GM12878 (cell line): ENCODE data around the gene SIT1. TPM values are rescaled to one million over a fixed set of nuclear protein-coding genes. Genes with fewer than 3 reads are reported as not detected.

Source experiments
- ATAC-seq: fragments of 200-7000 bp; cut with Tn5 transposase; 3 replicates; pipeline ENCODE4 v1.9.1; 2020; ENCODE audit warnings: mild to moderate bottlenecking, moderate library complexity
- BruUV-seq: library from RNA; stranded (reverse); fragments of 400-500 nt; replicated peaks from 2 replicates; lab custom pipeline; 2021; lab: Mats Ljungman, UMichigan
- CTCF ChIA-PET: fragments of 300-600 bp; sonication (Branson Sonifier 250); formaldehyde crosslinking; extraction: SDS; loops from one replicate; lab custom pipeline; 2021; ENCODE audit warnings: inconsistent platforms; lab: Yijun Ruan, JAX
- POLR2A ChIA-PET: fragments of 350-600 bp; formaldehyde crosslinking; extraction: SDS; loops from one replicate; lab custom pipeline; 2021; ENCODE audit warnings: inconsistent platforms; lab: Charles Lee
- RAD21 ChIA-PET: fragments of 300-600 bp; sonication (Branson Sonifier 250); formaldehyde crosslinking; loops from one replicate; lab custom pipeline; 2023; ENCODE audit warnings: antibody characterized with exemption; ENCODE audit not compliant: unreplicated experiment; lab: Charles Lee
- SMC1A ChIA-PET: fragments of 300-600 bp; sonication (Branson Sonifier 250); formaldehyde crosslinking; loops from one replicate; lab custom pipeline; 2023; ENCODE audit not compliant: unreplicated experiment, uncharacterized antibody; lab: Charles Lee
- DNase-seq: peaks from one replicate; pipeline ENCODE4 v3.0.0-alpha.2; 2011; ENCODE audit warnings: low read depth, low spot score
- FAIRE-seq: peaks from 3 replicates; lab custom pipeline; 2011; peaks lifted over from hg19 to GRCh38; lab: Jason Lieb, UNC
- H2AFZ ChIP-seq: 2 replicates; pipeline ENCODE4 v1.6.0; 2011; ENCODE audit warnings: low read depth, low read length, control low read depth; ENCODE audit not compliant: control insufficient read depth
- H3K27ac ChIP-seq: 2 replicates; pipeline ENCODE4 v1.5.1; 2011; ENCODE audit warnings: control low read depth; ENCODE audit not compliant: control insufficient read depth, insufficient read depth
- H3K27me3 ChIP-seq, 2 experiments: replicated peaks in 1 of 2; 2 replicates each; pipeline versions ENCODE4 v1.6.0 to v1.6.1; 2011; ENCODE audit warnings: low read length in 1 of 2; ENCODE audit not compliant: control insufficient read depth in 2 of 2, insufficient read depth in 2 of 2
- H3K36me3 ChIP-seq, 2 experiments: 2 replicates each; pipeline ENCODE4 v1.5.1; 2011; ENCODE audit warnings: low read length in 1 of 2; ENCODE audit not compliant: control insufficient read depth in 2 of 2, insufficient read depth in 2 of 2
- H3K4me1 ChIP-seq: 2 replicates; pipeline ENCODE4 v1.6.1; 2011; ENCODE audit warnings: mild to moderate bottlenecking, low read length, moderate library complexity, mixed read lengths; ENCODE audit not compliant: control insufficient read depth, insufficient read depth
- H3K4me2 ChIP-seq: 2 replicates; pipeline ENCODE4 v1.6.0; 2011; ENCODE audit warnings: control low read depth; ENCODE audit not compliant: control insufficient read depth, insufficient read depth
- H3K4me3 ChIP-seq: fragments of 200-600 bp; sonication (generic); 2 replicates; pipeline ENCODE4 v1.5.1; 2016
- H3K79me2 ChIP-seq: 2 replicates; pipeline ENCODE4 v1.6.0; 2011; ENCODE audit warnings: low read length; ENCODE audit not compliant: control insufficient read depth, insufficient read depth
- H3K9ac ChIP-seq: 2 replicates; pipeline ENCODE4 v1.8.0; 2011; ENCODE audit warnings: low read length, control low read depth, mixed read lengths; ENCODE audit not compliant: control insufficient read depth, insufficient read depth
- H3K9me3 ChIP-seq: replicated peaks from 3 replicates; pipeline ENCODE4 v1.5.1; 2011; ENCODE audit warnings: mild to moderate bottlenecking, low read length; ENCODE audit not compliant: control insufficient read depth, insufficient read depth
- H4K20me1 ChIP-seq: 2 replicates; pipeline ENCODE4 v1.6.0; 2011; ENCODE audit not compliant: control insufficient read depth, insufficient read depth
- BCL3 ChIP-seq: IDR thresholded peaks from 2 replicates; pipeline ENCODE4 v1.6.1; 2011; ENCODE audit warnings: borderline replicate concordance, low read depth, mild to moderate bottlenecking, moderate library complexity, low read length; ENCODE audit not compliant: insufficient read depth, poor library complexity, severe bottlenecking
- CREB1 ChIP-seq: IDR thresholded peaks from 2 replicates; pipeline ENCODE4 v1.6.1; 2012; ENCODE audit warnings: low read depth, mild to moderate bottlenecking, inconsistent platforms
- EGR1 ChIP-seq, 2 experiments: IDR thresholded peaks; 1 replicate in 1 of 2; 2 replicates in 1 of 2; pipeline ENCODE4 v1.6.1; 2011 to 2012; ENCODE audit warnings: low read depth in 2 of 2, low read length in 2 of 2, borderline replicate concordance in 1 of 2, mild to moderate bottlenecking in 1 of 2, moderate library complexity in 1 of 2
- IRF5 ChIP-seq: fragments of 450-650 bp; IDR thresholded peaks from 2 replicates; pipeline ENCODE4 v1.6.1; 2017; ENCODE audit warnings: borderline replicate concordance
- JUND ChIP-seq: IDR thresholded peaks from 2 replicates; pipeline ENCODE4 v1.6.1; 2012; ENCODE audit warnings: low read depth, mild to moderate bottlenecking, low read length, improper control_type of control experiment, moderate library complexity
- LARP7 ChIP-seq: fragments of 450-650 bp; IDR thresholded peaks from 2 replicates; pipeline ENCODE4 v1.6.1; 2017; ENCODE audit warnings: mild to moderate bottlenecking
- MYC ChIP-seq: IDR thresholded peaks from 2 replicates; pipeline ENCODE4 v1.6.1; 2011; ENCODE audit warnings: mild to moderate bottlenecking, low read length, moderate library complexity, inconsistent platforms; ENCODE audit not compliant: insufficient read depth, insufficient replicate concordance, insufficient read length, severe bottlenecking
- RAD21 ChIP-seq: IDR thresholded peaks from 2 replicates; pipeline ENCODE4 v1.6.1; 2011; ENCODE audit warnings: mild to moderate bottlenecking, low read depth, low read length, moderate library complexity; ENCODE audit not compliant: insufficient read depth
- RELA ChIP-seq: fragments of 450-650 bp; IDR thresholded peaks from 2 replicates; pipeline ENCODE4 v1.8.0; 2014; ENCODE audit warnings: borderline replicate concordance; ENCODE audit not compliant: partially characterized antibody
- RUNX3 ChIP-seq: IDR thresholded peaks from 2 replicates; pipeline ENCODE4 v1.6.1; 2012; ENCODE audit warnings: low read length, inconsistent platforms
- SMC3 ChIP-seq: IDR thresholded peaks from 2 replicates; pipeline ENCODE4 v1.6.1; 2011; ENCODE audit warnings: low read length, improper control_type of control experiment, borderline replicate concordance
- SP1 ChIP-seq: IDR thresholded peaks from one replicate; pipeline ENCODE4 v1.6.1; 2011; ENCODE audit warnings: low read depth, low read length
- SREBF2 ChIP-seq: IDR thresholded peaks from 2 replicates; pipeline ENCODE4 v1.6.1; 2012; ENCODE audit warnings: mild to moderate bottlenecking, low read length
- TARDBP ChIP-seq: IDR thresholded peaks from 2 replicates; pipeline ENCODE4 v1.6.1; 2016; ENCODE audit warnings: borderline replicate concordance
- WGBS: methylation state at CpG from one replicate; pipeline ENCODE4 v1.1.6; 2016; ENCODE audit warnings: low lambda C conversion rate; ENCODE audit not compliant: insufficient replicate concordance, insufficient coverage; ENCODE audit errors: missing lambda C conversion rate; 5-methylcytosine and 5-hydroxymethylcytosine counted together
- in situ Hi-C: fragments of 300-500 bp; cut with MboI; formaldehyde crosslinking; loops from 9 replicates; pipeline ENCODE4 v1.14.3; 2018; ENCODE audit warnings: mixed read lengths
- intact Hi-C: fragments of 100-400 bp; cut with micrococcal nuclease; formaldehyde crosslinking; loops from one replicate; pipeline ENCODE4 v1.14.2; 2022; ENCODE audit not compliant: unreplicated experiment
- polyA plus RNA-seq, 11 experiments: library from polyadenylated mRNA; depleted of rRNA in 4 of 11; unstranded in 6 of 11; stranded (reverse) in 5 of 11; fragments of >200 nt; fragmentation: Nextera tagmentation in 4 of 11; fragmentation: Illumina TruSeq in 1 of 11; extraction: Ambion mirVana in 4 of 11; extraction: Trizol in 1 of 11; gene quantifications; 1 replicate in 1 of 11; 2 replicates in 10 of 11; pipeline versions ENCODE4 v1.2.1 to v1.2.3, GENCODE V29; 2011 to 2016; ENCODE audit warnings: inconsistent platforms in 2 of 11, missing spikeins in 2 of 11, low read depth in 1 of 11
- total RNA-seq, 4 experiments: library from RNA; depleted of rRNA in 3 of 4; stranded (reverse); fragments of >200 nt in 3 of 4; fragmentation: Illumina TruSeq in 1 of 4; extraction: Trizol in 1 of 4; gene quantifications; 2 replicates each; pipeline versions ENCODE4 v1.2.1 to v1.2.3, GENCODE V29; 2013 to 2021

SIT1 gene
- total and polyA plus RNA-seq, 10 of the 15 experiments (the other 5 are each of a cell fraction or from before 2014, with no cell fraction given): 0.97 to 137 (median 59.7) TPM

- ATAC-seq: peak; percentile 46
- CTCF ChIA-PET: interaction anchor here (1.1 to 3.5 kb wide), 2 partner anchors 16 to 99 kb away, joined by 3 to 15 read pairs; no protein-coding TSS in a partner anchor
- Histone ChIP-seq H3K4me2 (peak overlapping the region; percentile 28), H3K27ac (no peak overlapping the region), H3K9me3 (no peaks in the 10 kb centered on the region), H3K4me1 (peaks cover 13% of the 10 kb centered on the region), H3K79me2 (no peaks in the 10 kb centered on the region), H3K27me3 (no peaks in the 10 kb centered on the region), H2AFZ (no peak overlapping the region; the same call in 1 of the 2 replicates), H3K4me3 (no peak overlapping the region), H3K36me3 (no peaks in the 10 kb centered on the region), H3K9ac (no peak overlapping the region), H4K20me1 (no peaks in the 10 kb centered on the region)
- TF ChIP-seq RUNX3 (peak; percentile 28; the same call in 1 of the 2 replicates), SP1 (no peak), IRF5 (no peak)
- no TSS peak for BruUV-seq
- intact Hi-C loops: no loop called here
- FAIRE-seq: no peak
- WGBS: 18% methylated on average over 2 of the region's 2 CpGs
- RAD21 ChIA-PET: interaction anchor here (1.3 kb wide), 1 partner anchor 19 kb away, joined by 3 read pairs; no protein-coding TSS in a partner anchor
- SMC1A ChIA-PET: interaction anchor here (1.2 to 1.7 kb wide), 2 partner anchors 9 to 22 kb away, joined by 3 to 5 read pairs; no protein-coding TSS in a partner anchor
- in situ Hi-C loops: no loop called here
- POLR2A ChIA-PET: interaction anchor here (0.6 to 0.8 kb wide), 2 partner anchors 13 to 105 kb away, joined by 3 to 7 read pairs; partner anchors contain the start of genes CREB3 and TLN1
- no peak for DNase-seq
These were observed 23.2 kb downstream of the SIT1 start for GRCh38 chr9:35627575-35627974.

- H3K4me1 ChIP-seq: peaks cover 44% of the 10 kb centered on the region
- TF ChIP-seq RAD21 (no peak), MYC (no peak), CREB1 (no peak; the same call in 1 of the 2 replicates), SP1 (peak; percentile 7), BCL3 (peak; percentile 13), RELA (no peak), EGR1 (IDR thresholded peaks at IDR 0.05; ENCODE audit: borderline replicate concordance in 1 of 2, low read depth in 2 of 2, low read length in 2 of 2) (peak in 1 of 2 experiments; percentile 90; a peak in 2 of 3 replicates), LARP7 (no peak), TARDBP (no peak), SMC3 (no peak), JUND (no peak), SREBF2 (no peak)
These were observed 31.0 kb downstream of the SIT1 start for GRCh38 chr9:35619800-35620158.

More at GRCh38 chr9:35619800-35620158, 31.0 kb downstream of the SIT1 start:
- H2AFZ ChIP-seq: peak overlapping the region; percentile 62
- no peaks in the 10 kb centered on the region for H3K9me3 ChIP-seq
- in situ Hi-C loops: no loop called here
- ChIA-PET POLR2A (interaction anchor here (0.6 to 6.6 kb wide), 14 partner anchors 13 to 209 kb away, joined by 3 to 85 read pairs (median 7); partner anchors contain the start of genes ARHGEF39, CCDC107, CREB3 and FAM221B), RAD21 (interaction anchor here (0.5 to 3.5 kb wide), 20 partner anchors 9 to 1802 kb away, joined by 3 to 47 read pairs (median 5); partner anchors contain the start of genes ARHGEF39, CCDC107, CREB3 and RMRP), SMC1A (interaction anchor here (1.1 to 3.0 kb wide), 15 partner anchors 8 to 129 kb away, joined by 3 to 36 read pairs (median 9); partner anchors contain the start of genes CCDC107, CREB3, RMRP and SIT1), CTCF (interaction anchor here (0.6 to 9.0 kb wide), 17 partner anchors 9 to 637 kb away, joined by 3 to 101 read pairs (median 7); partner anchors contain the start of genes ARHGEF39, CREB3, SIT1 and TESK1)
- no peaks in the 10 kb centered on the region for H4K20me1 ChIP-seq
- no peak overlapping the region for H3K4me3 ChIP-seq
- H3K9ac ChIP-seq: peak overlapping the region; percentile 46
- DNase-seq (peak; percentile 55), ATAC-seq (peak; percentile 54), FAIRE-seq (no peak)
- 3% methylated on average over 2 of the region's 2 CpGs for WGBS
- H3K79me2 ChIP-seq: no peaks in the 10 kb centered on the region; the same call in 1 of the 2 replicates
- H3K36me3 ChIP-seq: no peaks in the 10 kb centered on the region
- intact Hi-C loops: no loop called here
- peak overlapping the region; percentile 92 for H3K4me2 ChIP-seq
- peak overlapping the region; percentile 57 for H3K27ac ChIP-seq
- BruUV-seq: no TSS peak
- no peaks in the 10 kb centered on the region; a peak in 1 of 4 replicates for H3K27me3 ChIP-seq
